OCI-LY3 (cell line): ENCODE results near the gene TMEM11.

Source experiments
- H2AFZ ChIP-seq: fragments of 200-600, 300-600 bp; shearing (Covaris generic); 2 replicates; pipeline ENCODE4 v1.6.0; 2014; ENCODE audit warnings: antibody characterized with exemption, low read depth, low read length
- H3K27ac ChIP-seq: fragments of 200-600, 300-600 bp; sonication (generic); 2 replicates; pipeline ENCODE4 v1.5.1; 2014; ENCODE audit warnings: mild to moderate bottlenecking, low read length, moderate library complexity, mixed read lengths
- H3K27me3 ChIP-seq: fragments of 200-600, 300-600 bp; sonication (generic); 2 replicates; pipeline ENCODE4 v1.6.1; 2014; ENCODE audit warnings: low read depth, low read length, mixed read lengths
- H3K36me3 ChIP-seq: fragments of 200-600, 300-600 bp; sonication (generic); replicated peaks from 2 replicates; pipeline ENCODE3; 2014; ENCODE audit warnings: low read depth, low read length, mixed read lengths
- H3K4me1 ChIP-seq: fragments of 300-600, 200-600 bp; sonication (generic); 2 replicates; pipeline ENCODE4 v1.6.1; 2014; ENCODE audit warnings: low read length, mixed read lengths
- H3K4me2 ChIP-seq: fragments of 200-600, 300-600 bp; sonication (generic); 2 replicates; pipeline ENCODE4 v1.6.1; 2014; ENCODE audit warnings: low read length, mixed read lengths
- H3K4me3 ChIP-seq: fragments of 300-600, 200-600 bp; sonication (generic); 2 replicates; pipeline ENCODE4 v1.5.1; 2014; ENCODE audit warnings: antibody characterized with exemption, mild to moderate bottlenecking, low read length, moderate library complexity
- H3K79me2 ChIP-seq: fragments of 300-600, 200-600 bp; shearing (Covaris generic); 2 replicates; pipeline ENCODE4 v1.6.1; 2014; ENCODE audit warnings: mild to moderate bottlenecking, low read length, mixed read lengths
- H3K9ac ChIP-seq: fragments of 300-600, 200-600 bp; shearing (Covaris generic); 2 replicates; pipeline ENCODE4 v1.6.0; 2014; ENCODE audit warnings: mild to moderate bottlenecking, low read length, moderate library complexity
- H3K9me3 ChIP-seq: fragments of 200-600, 300-600 bp; shearing (Covaris generic); 2 replicates; pipeline ENCODE4 v1.6.1; 2014; ENCODE audit warnings: low read length, mixed read lengths; ENCODE audit not compliant: insufficient read depth
- H4K20me1 ChIP-seq: fragments of 200-600, 300-600 bp; sonication (generic); 2 replicates; pipeline ENCODE4 v1.6.1; 2016; ENCODE audit warnings: low read length, mixed read lengths; ENCODE audit not compliant: insufficient read depth
- EZH2phosphoT487 ChIP-seq: fragments of 200-600 bp; shearing (Covaris generic); IDR thresholded peaks from 2 replicates; pipeline ENCODE4 v1.6.1; 2018; ENCODE audit warnings: antibody characterized with exemption, mixed run types, low read depth
- TF ChIP-seq, protein P1 (sequence below): fragments of 200-600, 300-600 bp; sonication (generic); IDR thresholded peaks from 2 replicates; pipeline ENCODE4 v1.5.1; 2014; ENCODE audit warnings: antibody characterized with exemption, low read length, low read depth

The TMEM11 gene

DNA sequence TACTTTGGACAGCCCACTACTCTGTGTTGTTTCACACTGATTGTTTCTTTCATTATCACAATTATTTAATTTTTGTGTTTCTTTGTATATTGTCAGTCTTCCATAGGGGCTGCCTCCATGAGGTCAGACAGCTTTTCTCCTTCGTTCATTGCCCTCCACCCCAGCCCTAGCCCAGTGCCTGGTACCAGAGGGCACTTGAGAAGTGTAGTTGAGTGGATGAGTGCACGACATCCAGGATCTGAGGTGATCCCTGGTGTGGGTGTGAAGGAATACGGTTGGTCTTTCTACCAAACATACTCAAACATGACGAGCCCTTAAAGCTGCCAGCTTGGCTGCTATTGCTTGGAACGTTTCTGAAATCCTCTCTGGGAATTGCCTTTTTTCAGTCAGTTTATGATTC, 49.3 kb downstream of the TMEM11 start:
- H3K27me3 ChIP-seq = no peaks in the 10 kb centered on the region
- no peaks in the 10 kb centered on the region for H3K9me3 ChIP-seq
- no peaks in the 10 kb centered on the region for H4K20me1 ChIP-seq
- no peaks in the 10 kb centered on the region for H3K36me3 ChIP-seq
- H3K79me2 ChIP-seq = no peaks in the 10 kb centered on the region
- no peak overlapping the region for H3K4me2 ChIP-seq
- H3K9ac ChIP-seq = no peak overlapping the region
- TF ChIP-seq, protein P1, sequence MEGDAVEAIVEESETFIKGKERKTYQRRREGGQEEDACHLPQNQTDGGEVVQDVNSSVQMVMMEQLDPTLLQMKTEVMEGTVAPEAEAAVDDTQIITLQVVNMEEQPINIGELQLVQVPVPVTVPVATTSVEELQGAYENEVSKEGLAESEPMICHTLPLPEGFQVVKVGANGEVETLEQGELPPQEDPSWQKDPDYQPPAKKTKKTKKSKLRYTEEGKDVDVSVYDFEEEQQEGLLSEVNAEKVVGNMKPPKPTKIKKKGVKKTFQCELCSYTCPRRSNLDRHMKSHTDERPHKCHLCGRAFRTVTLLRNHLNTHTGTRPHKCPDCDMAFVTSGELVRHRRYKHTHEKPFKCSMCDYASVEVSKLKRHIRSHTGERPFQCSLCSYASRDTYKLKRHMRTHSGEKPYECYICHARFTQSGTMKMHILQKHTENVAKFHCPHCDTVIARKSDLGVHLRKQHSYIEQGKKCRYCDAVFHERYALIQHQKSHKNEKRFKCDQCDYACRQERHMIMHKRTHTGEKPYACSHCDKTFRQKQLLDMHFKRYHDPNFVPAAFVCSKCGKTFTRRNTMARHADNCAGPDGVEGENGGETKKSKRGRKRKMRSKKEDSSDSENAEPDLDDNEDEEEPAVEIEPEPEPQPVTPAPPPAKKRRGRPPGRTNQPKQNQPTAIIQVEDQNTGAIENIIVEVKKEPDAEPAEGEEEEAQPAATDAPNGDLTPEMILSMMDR = no peak
- no peak for TF ChIP-seq EZH2phosphoT487
- H3K4me3 ChIP-seq = no peak overlapping the region
- no peaks in the 10 kb centered on the region for H3K4me1 ChIP-seq
- H3K27ac ChIP-seq = no peak overlapping the region
- H2AFZ ChIP-seq = no peak overlapping the region

- no peaks in the 10 kb centered on the region for H3K9me3 ChIP-seq
- no peaks in the 10 kb centered on the region for H3K79me2 ChIP-seq
- H3K27me3 ChIP-seq = no peaks in the 10 kb centered on the region
- H3K4me2 ChIP-seq = no peak overlapping the region
- no peak for TF ChIP-seq EZH2phosphoT487
- TF ChIP-seq, protein P1 = no peak
- H3K4me3 ChIP-seq = no peak overlapping the region
- H2AFZ ChIP-seq = no peak overlapping the region
- H3K27ac ChIP-seq = no peak overlapping the region
- H3K36me3 ChIP-seq = no peaks in the 10 kb centered on the region
- H3K9ac ChIP-seq = no peak overlapping the region
- H3K4me1 ChIP-seq = no peaks in the 10 kb centered on the region
- no peaks in the 10 kb centered on the region for H4K20me1 ChIP-seq
Observed at GRCh38 chr17:21164216-21164615, 49.7 kb downstream of the TMEM11 start.

- no peaks in the 10 kb centered on the region for H4K20me1 ChIP-seq
- H3K4me3 ChIP-seq = no peak overlapping the region
- TF ChIP-seq, protein P1 = no peak
- TF ChIP-seq EZH2phosphoT487 = no peak
- no peaks in the 10 kb centered on the region for H3K79me2 ChIP-seq
- H2AFZ ChIP-seq = no peak overlapping the region
- H3K27ac ChIP-seq = no peak overlapping the region
- no peak overlapping the region for H3K9ac ChIP-seq
- no peak overlapping the region for H3K4me2 ChIP-seq
- no peaks in the 10 kb centered on the region for H3K4me1 ChIP-seq
- no peaks in the 10 kb centered on the region for H3K27me3 ChIP-seq
- H3K9me3 ChIP-seq = no peaks in the 10 kb centered on the region
- no peaks in the 10 kb centered on the region for H3K36me3 ChIP-seq
Observed at GRCh38 chr17:21163101-21163500, 50.9 kb downstream of the TMEM11 start.

GRCh38 chr17:21162394-21162775, 51.6 kb downstream of the TMEM11 start:
- H2AFZ ChIP-seq = no peak overlapping the region
- no peaks in the 10 kb centered on the region for H3K4me1 ChIP-seq
- H3K9ac ChIP-seq = no peak overlapping the region
- no peaks in the 10 kb centered on the region for H4K20me1 ChIP-seq
- no peaks in the 10 kb centered on the region for H3K9me3 ChIP-seq
- no peak overlapping the region for H3K27ac ChIP-seq
- H3K36me3 ChIP-seq = no peaks in the 10 kb centered on the region
- H3K4me2 ChIP-seq = no peak overlapping the region
- no peaks in the 10 kb centered on the region for H3K79me2 ChIP-seq
- TF ChIP-seq, protein P1 = no peak
- TF ChIP-seq EZH2phosphoT487 = no peak
- no peak overlapping the region for H3K4me3 ChIP-seq
- no peaks in the 10 kb centered on the region for H3K27me3 ChIP-seq
